Vagina (tissue), 2 donors: ENCODE measurements around the gene SARDH. TPM values are rescaled to one million over a fixed set of nuclear protein-coding genes. Genes with fewer than 3 reads are reported as not detected.

Experiments
- DNase-seq, 2 donors: peaks; one replicate each; pipeline ENCODE4 v3.0.0-alpha.2; 2017; ENCODE audit errors: extremely low spot score in 2 of 2
- H3K27ac ChIP-seq: fragments of 200-600 bp; sonication (generic); one replicate; pipeline ENCODE4 v1.5.1; 2019
- H3K27me3 ChIP-seq: fragments of 200-600 bp; sonication (generic); one replicate; pipeline ENCODE4 v1.5.1; 2019
- H3K36me3 ChIP-seq, 2 donors: fragments of 200-600 bp; sonication (generic); one replicate each; pipeline ENCODE4 v1.5.1; 2017 to 2019
- H3K4me1 ChIP-seq: fragments of 200-600 bp; sonication (generic); one replicate; pipeline ENCODE4 v1.5.1; 2019
- H3K4me3 ChIP-seq, 2 donors: fragments of 200-600 bp; sonication (generic); 1 replicate in 1 of 2; 2 replicates in 1 of 2; pipeline ENCODE4 v1.5.1; 2016 to 2019
- H3K9me3 ChIP-seq: fragments of 200-600 bp; sonication (generic); one replicate; pipeline ENCODE4 v1.5.1; 2019
- CTCF ChIP-seq, 3 experiments: fragments of 450-650 bp in 2 of 3; fragments of 200-600 bp in 1 of 3; sonication (generic) in 1 of 3; IDR thresholded peaks; one replicate each; pipeline ENCODE4 v1.5.1; 2017 to 2019; ENCODE audit warnings: antibody characterized with exemption in 3 of 3, mild to moderate bottlenecking in 2 of 3, moderate library complexity in 2 of 3
- POLR2A ChIP-seq, 2 donors: fragments of 450-650 bp; IDR thresholded peaks; one replicate each; pipeline ENCODE4 v1.6.1; 2017; ENCODE audit warnings: antibody characterized with exemption in 2 of 2, mild to moderate bottlenecking in 2 of 2, moderate library complexity in 2 of 2
- POLR2AphosphoS5 ChIP-seq, 2 donors: sonication (generic); formaldehyde crosslinking; IDR thresholded peaks; one replicate each; pipeline ENCODE4 v1.9.0; 2017; ENCODE audit warnings: antibody characterized with exemption in 2 of 2, mild to moderate bottlenecking in 2 of 2, low read depth in 1 of 2; ENCODE audit not compliant: insufficient read depth in 1 of 2
- intact Hi-C: fragments of 100-400 bp; cut with DNase I; formaldehyde crosslinking; loops from one replicate; pipeline ENCODE4 v1.15.1; 2023
- total RNA-seq: library from RNA; depleted of rRNA; stranded (reverse); fragments of >200 nt; gene quantifications from one replicate; pipeline ENCODE4 v1.2.3, GENCODE V29; 2016

Gene SARDH
- total RNA-seq, 1 donor from 2014 or later, result 2.0 TPM

- Histone ChIP-seq H3K36me3 (peaks cover 0 to 27% of the 10 kb centered on the region in 2 donors), H3K9me3 (no peaks in the 10 kb centered on the region), H3K27ac (no peak overlapping the region), H3K4me1 (no peaks in the 10 kb centered on the region), H3K4me3 (no peak overlapping the region), H3K27me3 (no peaks in the 10 kb centered on the region)
- TF ChIP-seq POLR2A (IDR thresholded peaks at IDR 0.05), result no peak
- no peak for TF ChIP-seq CTCF (IDR thresholded peaks at IDR 0.05)
- no peak for TF ChIP-seq POLR2AphosphoS5 (IDR thresholded peaks at IDR 0.05; ENCODE audit: insufficient read depth in 1 of 2, low read depth in 1 of 2)
- intact Hi-C loops, result no loop called here
- DNase-seq, result no peak
These were observed 38.1 kb upstream of the SARDH start for GRCh38 chr9:133775951-133776905.

- Histone ChIP-seq H3K27me3 (no peaks in the 10 kb centered on the region), H3K36me3 (peaks cover 0 to 27% of the 10 kb centered on the region in 2 donors), H3K27ac (no peak overlapping the region), H3K4me3 (no peak overlapping the region), H3K4me1 (no peaks in the 10 kb centered on the region), H3K9me3 (no peaks in the 10 kb centered on the region)
- DNase-seq, result no peak
- intact Hi-C loops, result no loop called here
- no peak for TF ChIP-seq POLR2AphosphoS5 (IDR thresholded peaks at IDR 0.05; ENCODE audit: insufficient read depth in 1 of 2, low read depth in 1 of 2)
These were observed 37.1 kb upstream of the SARDH start for GRCh38 chr9:133775291-133775690.

- Histone ChIP-seq H3K27me3 (no peaks in the 10 kb centered on the region), H3K27ac (no peak overlapping the region), H3K36me3 (peaks cover 0 to 26% of the 10 kb centered on the region in 2 donors), H3K4me1 (no peaks in the 10 kb centered on the region), H3K4me3 (no peak overlapping the region), H3K9me3 (no peaks in the 10 kb centered on the region)
- intact Hi-C loops, result no loop called here
- DNase-seq, result no peak
- TF ChIP-seq CTCF (IDR thresholded peaks at IDR 0.05), result no peak
- no peak for TF ChIP-seq POLR2A (IDR thresholded peaks at IDR 0.05)
- TF ChIP-seq POLR2AphosphoS5 (IDR thresholded peaks at IDR 0.05; ENCODE audit: insufficient read depth in 1 of 2, low read depth in 1 of 2), result no peak
These were observed 36.6 kb upstream of the SARDH start for GRCh38 chr9:133774799-133775198.

- Histone ChIP-seq H3K4me1 (no peaks in the 10 kb centered on the region), H3K27me3 (no peaks in the 10 kb centered on the region), H3K27ac (no peak overlapping the region), H3K9me3 (no peaks in the 10 kb centered on the region), H3K36me3 (peaks cover 0 to 20% of the 10 kb centered on the region in 2 donors), H3K4me3 (no peak overlapping the region)
- DNase-seq, result no peak
- no peak for TF ChIP-seq POLR2AphosphoS5 (IDR thresholded peaks at IDR 0.05; ENCODE audit: insufficient read depth in 1 of 2, low read depth in 1 of 2)
- no peak for TF ChIP-seq POLR2A (IDR thresholded peaks at IDR 0.05)
- TF ChIP-seq CTCF (IDR thresholded peaks at IDR 0.05), result no peak
- intact Hi-C loops, result no loop called here
These were observed 35.9 kb upstream of the SARDH start for GRCh38 chr9:133773889-133774655.

GRCh38 chr9:133772581-133772980, 34.4 kb upstream of the SARDH start:
- Histone ChIP-seq H3K27ac (no peak overlapping the region), H3K9me3 (no peaks in the 10 kb centered on the region), H3K4me1 (no peaks in the 10 kb centered on the region), H3K4me3 (no peak overlapping the region), H3K27me3 (no peaks in the 10 kb centered on the region), H3K36me3 (peaks cover 0 to 32% of the 10 kb centered on the region in 2 donors)
- intact Hi-C loops, result no loop called here
- DNase-seq, result no peak
- TF ChIP-seq POLR2AphosphoS5 (IDR thresholded peaks at IDR 0.05; ENCODE audit: insufficient read depth in 1 of 2, low read depth in 1 of 2) (no peak), CTCF (IDR thresholded peaks at IDR 0.05) (no peak), POLR2A (IDR thresholded peaks at IDR 0.05) (no peak)
